Stimulated activated CD8-positive, alpha-beta memory T cell treated with anti-CD3 and anti-CD28 coated beads, Interleukin-4, amount 100 ng/mL, for 4 hours (primary cell): ENCODE results near the gene HGD.
"Not testable (repeated sequence)": the region's sequence is repeated elsewhere in the genome, so short reads cannot be mapped to it uniquely, and the experiment has no call there.

ENCODE experiments used
- DNase-seq, 2 donors: peaks; one replicate each; pipeline ENCODE4 v3.0.0-alpha.2; 2020; ENCODE audit warnings: low read depth in 2 of 2, low spot score in 1 of 2

HGD gene

GRCh38 chr3:120640231-120640630, 41.8 kb downstream of the HGD start:
- no peak for DNase-seq

DNA sequence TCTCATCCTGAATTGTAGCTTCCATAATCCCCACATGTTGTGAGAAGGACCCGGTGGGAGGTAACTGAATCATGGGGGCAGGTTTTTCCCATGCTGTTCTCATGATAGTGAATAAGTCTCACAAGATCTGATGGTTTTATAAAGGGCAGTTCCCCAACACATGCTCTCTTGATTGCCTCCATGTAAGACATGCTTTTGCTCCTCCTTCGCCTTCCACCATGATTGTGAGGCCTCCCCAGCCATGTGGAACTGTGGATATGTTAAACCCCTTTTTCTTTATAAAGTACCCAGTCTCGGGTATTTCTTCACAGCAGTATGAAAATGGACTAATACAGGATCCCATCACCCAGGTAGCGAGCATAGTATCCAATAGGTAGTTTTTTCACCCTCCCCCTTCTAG, 43.2 kb downstream of the HGD start:
- DNase-seq = not testable (repeated sequence)

DNA sequence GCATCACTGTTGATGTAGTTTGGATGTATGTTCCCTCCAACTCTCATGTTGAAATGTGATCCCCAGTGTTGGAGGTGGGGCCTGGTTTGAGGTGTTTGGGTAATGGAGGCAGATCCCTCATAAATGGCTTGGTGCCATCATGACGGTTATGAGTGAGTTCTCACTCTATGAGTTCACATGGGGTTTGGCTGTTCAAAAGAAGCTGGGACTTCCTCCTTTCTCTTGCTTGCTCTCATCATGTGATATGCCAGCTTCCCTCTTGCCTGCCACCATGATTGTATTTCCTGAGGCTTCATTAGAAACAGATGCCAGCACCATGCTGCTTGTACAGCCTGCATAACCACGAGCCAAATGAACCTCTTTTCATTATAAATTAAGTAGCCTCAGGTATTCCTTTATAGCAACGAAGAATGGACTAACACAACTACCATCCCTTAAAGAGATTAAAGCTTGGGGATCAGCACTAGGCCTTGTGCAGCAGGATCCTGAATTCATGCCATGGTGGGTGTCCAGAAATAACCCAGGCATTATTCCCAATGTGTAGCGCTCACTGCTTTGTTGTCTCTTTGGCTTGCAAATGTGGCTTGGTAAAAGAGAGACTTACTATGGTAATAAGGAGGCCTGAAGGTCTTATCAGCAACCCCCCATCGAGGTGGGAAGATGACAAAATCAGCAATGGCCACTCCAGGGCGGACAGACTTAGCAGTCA, 44.0 kb downstream of the HGD start:
- no peak for DNase-seq

DNA sequence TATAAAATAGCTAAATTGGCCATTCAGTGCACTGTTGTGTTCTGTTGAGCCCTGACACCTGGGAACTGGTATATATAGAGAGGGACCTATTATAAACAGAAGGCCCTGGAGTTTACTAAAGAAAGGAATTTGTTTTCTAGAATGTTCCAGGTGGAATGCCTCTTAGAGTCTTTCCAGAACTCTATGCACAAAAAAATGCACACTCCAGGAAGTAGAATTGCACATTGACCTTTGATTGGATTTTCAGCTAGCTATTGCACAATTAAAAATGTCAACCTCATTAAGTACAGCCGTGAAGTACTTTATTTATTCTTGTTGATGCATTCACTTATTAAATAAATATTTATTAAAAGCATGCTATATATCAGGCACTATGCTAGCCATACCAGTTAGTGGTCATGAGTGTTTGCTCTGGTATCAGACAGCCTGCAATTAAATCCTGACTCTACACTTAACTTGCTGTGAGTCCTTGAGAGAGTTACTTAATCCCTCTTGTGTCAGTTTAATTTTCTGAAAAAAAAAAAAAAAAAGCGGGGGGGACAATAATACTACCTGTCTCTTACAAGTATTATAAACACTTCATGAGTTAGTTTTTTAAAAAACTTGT, 45.1 kb downstream of the HGD start:
- no peak for DNase-seq

DNA sequence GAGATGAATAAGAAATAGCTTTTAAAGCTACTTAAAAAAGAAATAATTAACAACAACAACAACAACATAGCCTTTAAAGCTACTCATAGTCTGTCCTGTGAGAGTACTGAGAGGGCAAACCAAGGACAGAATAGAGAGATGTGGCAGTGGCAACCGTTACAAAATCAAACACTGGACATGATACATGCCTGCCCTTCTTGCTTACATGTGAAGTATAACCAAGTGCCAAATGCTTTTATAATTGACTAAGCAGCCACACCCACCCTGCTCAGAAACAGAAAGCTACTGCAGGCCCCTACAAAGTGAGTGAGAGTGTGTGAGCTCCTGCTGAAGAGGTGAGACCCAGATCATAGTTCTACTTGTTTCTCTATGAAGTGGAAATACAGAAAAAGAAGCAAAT, 47.5 kb downstream of the HGD start:
- no peak for DNase-seq

- DNase-seq = no peak
These were observed 56.9 kb downstream of the HGD start for GRCh38 chr3:120625159-120625586.

DNA sequence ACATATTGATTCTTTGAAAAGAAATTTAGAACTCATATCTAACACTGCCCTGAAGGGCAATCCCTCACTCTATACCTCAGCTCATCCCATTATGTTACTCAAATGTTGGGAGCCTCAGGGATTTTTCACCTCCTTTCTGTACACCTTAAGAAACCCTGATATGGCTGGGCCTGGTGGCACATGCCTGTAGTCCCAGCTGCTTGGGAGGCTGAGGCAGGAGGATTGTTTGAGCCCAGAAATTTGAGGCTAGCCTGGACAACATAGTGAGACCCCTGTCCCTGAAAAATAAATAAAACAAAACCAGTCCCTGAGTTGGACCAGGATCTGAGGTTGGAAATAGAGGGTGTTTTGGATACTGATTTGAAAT, 58.3 kb downstream of the HGD start:
- DNase-seq = no peak

DNA sequence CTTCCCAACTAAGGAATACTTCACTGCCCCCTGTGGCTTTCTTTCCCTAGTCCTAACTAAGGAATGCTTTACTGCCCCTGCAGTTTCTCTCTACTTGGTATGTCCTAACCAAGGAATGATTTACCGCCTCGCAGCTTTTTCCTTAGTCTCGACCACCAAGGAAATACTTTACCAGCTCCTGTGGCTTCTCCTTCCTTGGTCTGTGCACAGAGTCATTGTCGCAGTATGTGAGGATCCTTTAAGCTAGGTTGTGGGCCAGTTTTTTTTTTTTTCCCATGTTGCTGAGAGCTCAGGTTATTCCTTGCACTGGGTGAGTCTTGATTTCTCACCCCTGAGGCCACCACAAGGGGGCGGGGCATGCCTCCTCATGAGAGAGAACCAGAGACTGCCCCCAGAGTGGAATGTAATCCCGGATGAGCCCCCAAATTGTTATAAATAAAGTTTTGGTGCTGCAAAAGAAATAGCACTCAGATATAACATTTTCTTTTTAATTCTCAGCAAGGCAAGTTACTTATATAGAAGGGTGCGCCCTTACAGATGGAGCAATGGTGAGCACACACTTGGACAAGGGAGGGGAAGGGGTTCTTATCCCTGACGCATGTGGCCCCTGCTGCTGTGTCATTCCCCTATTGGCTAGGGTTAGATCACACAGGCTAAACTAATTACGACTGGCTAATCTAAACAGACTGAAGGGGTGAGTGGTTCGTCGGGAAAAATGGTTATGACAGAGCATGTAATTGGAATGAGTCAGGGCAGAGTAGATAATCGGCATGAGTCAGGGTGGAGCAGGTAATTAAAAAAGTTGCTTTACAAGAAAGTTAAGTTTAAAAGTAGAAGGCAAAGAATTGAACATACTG, 58.9 kb downstream of the HGD start:
- no peak for DNase-seq

- DNase-seq = no peak
These were observed 59.6 kb downstream of the HGD start for GRCh38 chr3:120622457-120622856.

DNA sequence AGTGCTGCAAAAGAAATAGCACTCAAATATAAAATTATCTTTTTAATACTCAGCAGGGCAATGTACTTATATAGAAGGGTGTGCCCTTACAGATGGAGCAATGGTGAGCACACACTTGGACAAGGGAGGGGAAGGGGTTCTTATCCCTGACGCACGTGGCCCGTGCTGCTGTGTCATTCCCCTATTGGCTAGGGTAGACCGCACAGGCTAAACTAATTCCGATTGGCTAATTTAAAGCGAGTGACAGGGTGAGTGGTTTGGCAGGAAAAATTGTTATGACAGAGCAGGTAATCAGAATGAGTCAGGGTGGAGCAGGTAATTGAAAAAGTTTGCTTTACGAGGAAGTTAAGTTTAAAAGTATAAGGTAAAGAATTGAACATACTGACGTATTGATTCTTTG, 65.3 kb downstream of the HGD start:
- DNase-seq = not testable (repeated sequence)

- no peak for DNase-seq
These were observed 66.0 kb downstream of the HGD start for GRCh38 chr3:120615847-120616609.

GRCh38 chr3:120614765-120615164, 67.3 kb downstream of the HGD start:
- DNase-seq = no peak

GRCh38 chr3:120608506-120608905, 73.5 kb downstream of the HGD start:
- DNase-seq = no peak

GRCh38 chr3:120604784-120605183, 77.3 kb downstream of the HGD start:
- DNase-seq = no peak

- no peak for DNase-seq
These were observed 77.7 kb downstream of the HGD start for GRCh38 chr3:120604382-120604781.

GRCh38 chr3:120602682-120603081, 79.4 kb downstream of the HGD start:
- DNase-seq = no peak

DNA sequence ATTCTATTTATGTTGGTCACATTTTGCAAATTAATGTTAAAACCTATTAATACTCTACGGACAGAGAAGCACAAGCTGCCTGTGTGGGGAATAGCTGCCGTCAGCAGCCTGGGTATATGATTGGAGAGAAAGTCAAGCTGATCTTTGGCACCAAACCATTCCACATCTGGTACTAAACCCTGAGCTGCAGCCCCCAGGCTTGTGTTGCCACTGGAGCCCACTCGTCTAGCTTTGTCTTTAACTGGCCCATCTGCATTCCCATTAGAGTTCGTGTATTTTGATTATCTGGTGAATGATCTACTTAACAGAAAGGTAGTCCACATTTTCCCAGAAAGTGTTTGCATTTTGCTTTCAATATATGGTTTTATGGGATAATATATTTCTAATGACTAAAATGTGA, 80.5 kb downstream of the HGD start:
- no peak for DNase-seq

DNA sequence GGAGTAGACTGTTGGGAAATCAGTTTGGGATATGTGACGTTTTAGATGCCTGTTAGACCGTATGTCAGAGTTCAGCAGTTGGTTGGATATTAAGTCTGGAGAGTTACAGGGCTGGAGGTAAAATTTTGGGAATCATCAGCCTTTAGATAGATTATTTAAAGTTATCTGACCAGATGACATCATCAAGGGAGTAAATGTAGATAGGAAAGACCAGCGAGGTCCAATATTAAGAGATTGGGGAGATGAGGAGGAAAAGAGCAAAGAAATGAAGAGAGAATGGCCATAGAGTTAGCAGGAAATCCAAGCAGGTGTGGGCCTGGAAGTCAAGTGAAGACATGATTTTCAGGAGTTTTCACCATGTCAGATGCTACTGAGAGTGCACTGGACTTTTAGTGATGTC, 82.8 kb downstream of the HGD start:
- DNase-seq = no peak

GRCh38 chr3:120597445-120598049, 84.5 kb downstream of the HGD start:
- no peak for DNase-seq

DNA sequence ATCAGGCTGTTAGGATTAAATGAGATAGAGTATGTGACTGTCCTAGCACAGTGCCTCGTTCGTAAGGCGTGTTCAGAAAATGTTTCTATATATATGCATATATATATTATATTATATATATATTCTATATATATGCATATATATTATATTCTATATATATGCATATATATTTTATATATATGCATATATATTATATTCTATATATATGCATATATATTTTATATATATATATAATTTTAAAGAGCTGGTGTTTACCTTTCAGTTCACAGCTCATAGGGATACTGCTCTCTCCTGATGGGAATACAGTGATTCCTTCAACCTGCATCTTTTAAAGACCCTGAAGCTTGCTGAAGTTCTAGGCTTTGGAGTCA, 85.2 kb downstream of the HGD start:
- no peak for DNase-seq
